HG02852 (cell line): Measurements from ENCODE around the gene METTL5.
A peak's percentile ranks its signal among the peaks of the same experiment; 100 is the strongest.
"Not testable (repeated sequence)": the region's sequence is repeated elsewhere in the genome, so short reads cannot be mapped to it uniquely, and the experiment has no call there.

Experiments
- ATAC-seq: cut with Tn5 transposase; IDR thresholded peaks from one replicate; pipeline ENCODE4 v1.9.1; 2021; ENCODE audit warnings: mild to moderate bottlenecking, moderate library complexity; ENCODE audit not compliant: unreplicated experiment

METTL5 gene

DNA sequence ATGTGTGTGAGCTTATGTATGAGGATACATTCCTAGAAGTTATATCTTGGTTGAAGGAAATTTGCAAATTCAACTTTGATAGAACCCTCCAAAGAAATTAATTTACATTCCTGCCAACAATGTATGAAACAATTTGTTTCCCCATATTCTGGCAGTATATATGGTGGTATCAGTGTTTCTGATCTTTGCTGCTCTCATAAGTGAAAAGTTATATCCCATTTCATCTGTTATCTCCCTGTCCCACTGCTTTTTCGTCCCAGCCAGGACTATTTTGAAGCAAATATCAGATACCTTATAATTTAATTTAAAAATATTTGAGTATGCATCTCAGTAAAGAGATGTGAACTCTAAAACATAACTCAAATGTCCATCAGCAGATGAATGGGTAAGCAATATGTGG lies 9.7 kb upstream of the METTL5 start:
- ATAC-seq, result no peak

GRCh38 chr2:169828141-169828811 lies 3.6 kb upstream of the METTL5 start:
- peak; percentile 12 for ATAC-seq

GRCh38 chr2:169827272-169828140 lies 2.8 kb upstream of the METTL5 start, which contains the start of gene UBR3:
TSS of gene UBR3 (plus strand) at chr2:169827454. CDS start at chr2:169827508, 54 bp downstream.
- peak; percentile 83 for ATAC-seq

DNA sequence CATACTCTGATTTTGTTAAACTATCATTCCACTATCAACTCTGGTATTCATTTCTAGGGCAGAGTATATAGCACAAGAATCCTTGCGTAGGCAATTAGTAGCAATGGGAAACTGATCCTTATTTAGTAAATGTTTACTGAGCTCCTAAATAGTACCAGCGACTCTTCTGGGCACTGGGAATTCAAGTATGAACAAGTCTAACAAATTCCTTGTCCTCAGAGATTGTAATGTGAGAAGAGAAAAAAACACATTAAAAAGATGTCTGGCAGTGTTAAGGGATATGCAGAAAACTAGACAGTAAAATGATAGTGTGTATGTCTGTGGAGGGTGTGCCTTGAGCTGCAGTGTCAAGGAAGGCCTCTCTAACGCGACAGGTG lies 721 bp downstream of the METTL5 start:
- no peak for ATAC-seq

- no peak for ATAC-seq
Measured at GRCh38 chr2:169822785-169823392, 1.8 kb downstream of the METTL5 start.

DNA sequence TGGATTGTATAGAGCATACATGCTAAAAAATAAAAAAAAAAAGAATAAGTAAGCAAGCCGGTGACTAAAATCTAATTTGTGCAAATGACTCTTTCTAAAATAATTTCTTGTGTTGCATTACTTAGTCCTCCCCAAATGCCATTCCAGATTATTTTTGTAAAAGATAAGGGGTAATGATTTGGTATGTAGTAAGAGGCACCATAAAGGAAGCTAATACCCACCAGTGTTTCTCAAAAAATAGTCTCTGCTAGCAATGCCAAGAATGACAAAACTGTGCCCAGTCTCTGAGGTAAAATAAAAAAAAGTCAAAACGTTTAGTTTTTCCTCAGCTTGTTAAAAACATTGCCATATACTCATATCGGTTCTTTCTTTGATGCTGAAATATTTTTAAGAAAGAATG lies 2.7 kb downstream of the METTL5 start:
- ATAC-seq, result no peak

DNA sequence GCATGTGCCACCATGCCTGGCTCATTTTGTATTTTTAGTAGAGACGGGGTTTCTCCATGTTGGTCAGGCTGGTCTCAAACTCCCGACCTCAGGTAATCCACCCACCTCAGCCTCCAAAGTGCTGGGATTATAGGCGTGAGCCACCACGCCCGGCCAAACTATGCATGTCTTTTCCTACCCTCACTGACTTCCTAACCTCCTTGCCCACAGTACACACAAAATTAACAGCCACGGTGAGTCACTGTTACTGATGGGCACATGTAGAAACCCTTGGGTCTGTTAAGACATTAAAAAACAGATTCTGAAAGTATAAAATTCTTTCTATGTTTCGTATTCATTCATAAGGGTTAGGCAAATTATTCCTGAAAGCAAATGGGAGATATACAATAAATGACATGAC lies 4.6 kb downstream of the METTL5 start:
- not testable (repeated sequence) for ATAC-seq

DNA sequence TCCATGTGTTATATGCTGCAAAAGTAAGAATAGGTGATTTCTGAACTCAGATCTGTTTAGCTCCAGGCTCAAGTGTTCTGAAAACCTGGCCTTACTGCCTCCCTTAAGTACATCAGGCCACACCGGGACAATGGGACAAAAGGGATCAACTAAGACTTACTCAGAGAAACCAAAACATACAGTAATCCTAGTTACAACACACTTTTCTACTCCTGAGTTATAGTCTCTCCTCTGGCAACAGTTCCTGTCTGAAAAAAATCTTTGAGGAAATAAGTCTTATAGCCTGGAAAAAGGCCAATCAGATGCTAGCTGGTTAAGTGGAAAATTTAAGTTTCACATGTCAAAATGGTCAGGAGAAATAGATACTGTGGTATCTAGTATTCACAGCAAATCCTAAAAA lies 5.6 kb downstream of the METTL5 start:
- no peak for ATAC-seq

- ATAC-seq, result no peak
Measured at GRCh38 chr2:169818241-169818640, 6.5 kb downstream of the METTL5 start.

DNA sequence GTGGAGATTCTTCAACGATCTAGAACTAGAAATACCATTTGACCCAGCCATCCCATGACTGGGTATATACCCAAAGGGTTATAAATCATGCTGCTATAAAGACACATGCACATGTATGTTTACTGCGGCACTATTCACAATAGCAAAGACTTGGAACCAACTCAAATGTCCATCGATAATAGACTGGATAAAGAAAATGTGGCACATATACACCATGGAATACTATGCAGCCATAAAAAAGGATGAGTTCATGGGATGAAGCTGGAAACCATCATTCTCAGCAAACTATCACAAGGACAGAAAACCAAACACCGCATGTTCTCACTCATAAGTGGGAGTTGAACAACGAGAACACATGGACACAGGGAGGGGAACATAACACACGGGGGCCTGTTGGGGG lies 7.3 kb downstream of the METTL5 start:
- not testable (repeated sequence) for ATAC-seq

GRCh38 chr2:169816961-169817360 lies 7.7 kb downstream of the METTL5 start:
- not testable (repeated sequence) for ATAC-seq

DNA sequence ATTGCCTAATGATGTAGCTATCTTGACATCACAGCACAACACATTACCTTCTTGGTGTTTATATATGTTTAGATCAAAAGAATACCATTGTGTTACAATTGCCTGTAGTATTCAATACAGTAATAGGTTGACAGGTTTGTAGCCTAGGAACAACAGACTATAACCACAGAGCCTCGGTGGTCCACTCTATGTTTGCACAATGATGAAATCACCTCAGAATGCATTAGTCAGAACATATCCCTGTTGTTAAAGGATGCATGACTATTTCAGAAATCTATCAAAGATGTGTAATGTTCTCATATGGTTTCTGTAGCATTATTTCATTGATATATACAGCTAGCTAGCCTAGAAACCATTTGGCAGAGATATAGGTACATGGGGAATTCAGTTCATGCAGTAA lies 8.9 kb downstream of the METTL5 start:
- ATAC-seq, result no peak

DNA sequence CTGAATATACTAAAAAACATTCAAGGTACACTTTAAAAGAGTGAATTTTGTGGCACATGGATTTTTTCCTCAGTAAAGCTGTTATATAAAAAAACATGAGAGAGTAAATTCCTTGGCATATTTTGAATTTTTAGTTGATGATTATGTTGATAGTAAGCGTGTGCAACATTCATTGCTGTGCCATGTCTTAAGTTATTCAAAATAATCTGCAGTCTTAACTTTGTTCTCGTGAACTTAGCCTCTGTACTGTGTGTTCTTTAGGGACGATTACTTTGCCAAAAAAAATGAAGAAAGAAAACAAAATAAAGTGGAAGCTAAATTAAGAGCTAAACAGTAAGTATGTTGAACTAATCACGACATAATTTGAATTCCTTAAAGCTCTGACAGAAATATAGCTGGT lies 16.5 kb downstream of the METTL5 start:
- no peak for ATAC-seq

DNA sequence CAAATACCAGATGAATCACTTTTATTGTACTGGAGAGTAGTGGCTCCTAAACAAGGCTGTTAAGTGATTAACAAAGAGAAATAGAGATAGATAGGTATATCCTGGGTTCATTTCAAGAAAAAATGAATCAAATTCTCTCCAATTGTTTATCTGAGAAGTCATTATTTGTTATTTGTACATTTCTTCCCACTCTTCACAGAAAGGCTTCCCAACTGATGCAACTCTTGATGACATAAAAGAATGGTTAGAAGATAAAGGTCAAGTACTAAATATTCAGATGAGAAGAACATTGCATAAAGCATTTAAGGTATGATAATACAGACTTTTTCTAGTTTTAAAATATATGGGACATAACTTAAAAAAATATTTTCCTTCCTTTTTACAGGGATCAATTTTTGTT lies 18.1 kb downstream of the METTL5 start:
- no peak for ATAC-seq

DNA sequence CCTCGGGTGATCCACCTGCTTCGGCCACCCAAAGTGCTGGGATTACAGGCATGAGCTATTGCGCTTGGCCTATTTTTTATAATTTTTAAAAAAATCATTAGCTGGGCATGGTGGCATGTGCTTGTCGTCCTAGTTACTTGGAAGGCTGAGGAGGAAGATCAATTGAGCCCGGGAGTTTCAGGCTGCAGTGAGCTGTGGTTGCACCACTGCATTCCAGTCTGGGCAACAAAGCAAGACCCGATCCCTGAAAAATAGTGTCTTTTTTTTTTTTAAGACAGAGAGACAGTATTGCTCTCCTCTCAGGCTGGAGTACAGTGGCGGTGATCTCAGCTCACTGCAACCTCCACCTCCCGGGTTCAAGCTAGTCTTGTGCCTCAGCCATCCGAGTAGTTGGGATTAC lies 21.2 kb downstream of the METTL5 start:
- ATAC-seq, result no peak

GRCh38 chr2:169798718-169799592 lies 25.8 kb downstream of the METTL5 start, which contains the start of gene SSB:
TSS of gene SSB (plus strand) at chr2:169798871. CDS start at chr2:169800961, 2,090 bp downstream.
- ATAC-seq, result peak; percentile 98

GRCh38 chr2:169798397-169798717 lies 26.3 kb downstream of the METTL5 start:
- no peak for ATAC-seq

GRCh38 chr2:169797601-169798000 lies 27.1 kb downstream of the METTL5 start:
- ATAC-seq, result no peak

DNA sequence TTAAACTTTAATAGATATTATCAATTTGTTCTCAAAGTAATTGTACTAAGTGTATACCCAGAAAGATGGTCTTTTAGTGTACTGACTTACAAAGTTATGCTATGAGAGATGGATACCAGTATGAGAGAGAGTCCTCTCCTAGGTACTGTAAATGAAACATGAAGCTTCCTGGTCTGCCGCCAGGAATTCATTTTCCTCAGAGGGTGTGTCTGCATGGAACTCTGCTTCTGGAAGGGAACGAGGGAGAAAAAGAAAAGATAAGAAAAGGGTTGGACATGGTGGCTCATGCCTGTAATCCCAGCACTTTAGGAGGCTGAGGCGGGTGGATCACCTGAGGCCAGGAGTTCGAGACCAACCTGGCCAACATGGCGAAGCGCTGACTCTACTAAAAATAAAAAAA lies 28.3 kb downstream of the METTL5 start:
- ATAC-seq, result no peak

DNA sequence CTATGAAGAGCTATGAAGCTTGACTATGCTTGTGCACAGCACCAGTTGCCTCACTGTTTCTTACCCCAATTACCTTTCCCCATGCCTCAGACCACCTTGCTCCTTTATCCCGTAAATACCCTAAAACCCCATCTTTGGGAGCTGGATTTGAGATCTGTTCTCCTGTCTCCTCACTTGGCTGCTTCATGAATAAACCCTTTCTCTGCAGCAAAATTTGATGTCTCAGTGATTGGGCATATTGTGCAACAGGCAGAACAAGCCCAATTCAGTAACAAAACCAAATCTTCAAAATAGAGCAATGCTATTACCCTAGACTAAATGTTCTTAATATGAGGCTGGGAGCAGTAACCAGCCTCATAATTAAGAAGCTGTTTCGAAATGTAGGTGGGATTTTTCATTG lies 29.5 kb downstream of the METTL5 start:
- ATAC-seq, result no peak

DNA sequence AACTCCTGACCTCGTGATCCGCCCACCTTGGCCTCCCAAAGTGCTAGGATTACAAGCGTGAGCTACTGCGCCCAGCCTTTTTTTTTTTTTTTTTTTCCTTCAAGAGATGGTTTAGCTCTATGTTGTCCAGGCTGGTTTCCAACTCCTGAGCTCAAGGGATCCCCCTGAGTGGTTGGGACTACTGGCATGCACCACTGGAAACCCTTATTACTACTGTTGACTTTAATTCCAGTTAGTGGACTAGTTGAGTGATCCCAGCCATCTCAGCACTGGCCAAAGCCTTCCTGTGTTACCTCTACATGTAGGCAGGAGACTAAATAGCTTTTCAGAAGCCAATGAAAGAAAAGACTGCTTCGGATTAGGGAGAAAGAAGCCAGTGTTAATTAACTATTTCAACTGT lies 34.1 kb downstream of the METTL5 start:
- no peak for ATAC-seq
